GM21737 (cell line): Measurements from ENCODE around the gene PHACTR1.

Experiments
- ATAC-seq: cut with Tn5 transposase; IDR thresholded peaks from one replicate; pipeline ENCODE4 v1.9.1; 2021; ENCODE audit warnings: mild to moderate bottlenecking, moderate library complexity; ENCODE audit not compliant: unreplicated experiment

PHACTR1 gene

GRCh38 chr6:13058051-13058450, 341.5 kb downstream of the PHACTR1 start:
- no peak for ATAC-seq

GRCh38 chr6:13059026-13059425, 342.5 kb downstream of the PHACTR1 start:
- no peak for ATAC-seq

- no peak for ATAC-seq
Observed at GRCh38 chr6:13063300-13063918, 346.8 kb downstream of the PHACTR1 start.

- no peak for ATAC-seq
Observed at GRCh38 chr6:13065581-13065980, 349.0 kb downstream of the PHACTR1 start.

- no peak for ATAC-seq
Observed at GRCh38 chr6:13066050-13066449, 349.5 kb downstream of the PHACTR1 start.

GRCh38 chr6:13066820-13067219, 350.3 kb downstream of the PHACTR1 start:
- no peak for ATAC-seq

- no peak for ATAC-seq
Observed at GRCh38 chr6:13068586-13069210, 352.1 kb downstream of the PHACTR1 start.

- ATAC-seq, result no peak
Observed at GRCh38 chr6:13071550-13072345, 355.2 kb downstream of the PHACTR1 start.

GRCh38 chr6:13072686-13073347, 356.2 kb downstream of the PHACTR1 start:
- ATAC-seq, result no peak

GRCh38 chr6:13074415-13075140, 358.0 kb downstream of the PHACTR1 start:
- no peak for ATAC-seq

GRCh38 chr6:13075141-13075845, 358.7 kb downstream of the PHACTR1 start:
- ATAC-seq, result no peak

- no peak for ATAC-seq
Observed at GRCh38 chr6:13076575-13076974, 360.0 kb downstream of the PHACTR1 start.

- ATAC-seq, result no peak
Observed at GRCh38 chr6:13077117-13077516, 360.6 kb downstream of the PHACTR1 start.

GRCh38 chr6:13079096-13079723, 362.6 kb downstream of the PHACTR1 start:
- no peak for ATAC-seq

GRCh38 chr6:13080462-13081188, 364.1 kb downstream of the PHACTR1 start:
- no peak for ATAC-seq

- no peak for ATAC-seq
Observed at GRCh38 chr6:13081189-13081563, 364.6 kb downstream of the PHACTR1 start.

GRCh38 chr6:13089296-13089994, 372.9 kb downstream of the PHACTR1 start:
- ATAC-seq, result no peak

- ATAC-seq, result no peak
Observed at GRCh38 chr6:13091192-13091591, 374.6 kb downstream of the PHACTR1 start.
